A549 treated with RU486 at 1 μM for 4 hours (cell line): ENCODE measurements around the gene CT45A10. TPM values are rescaled to one million over a fixed set of nuclear protein-coding genes. Genes with fewer than 3 reads are reported as not detected.

ENCODE experiments used
- total RNA-seq: library from RNA; stranded (reverse); fragments of 200-300 nt; extraction: Qiagen RNA extraction; gene quantifications from 5 replicates; pipeline ENCODE4 v1.2.3, GENCODE V29; 2022; ENCODE audit warnings: low read depth

The CT45A10 gene
- total RNA-seq = 0.13 to 0.56 TPM (median 0.33 TPM) in 3 of 5 replicates, not detected in the others

GRCh38 chrX:135893294-135893817, at the start of gene CT45A10, which contains the start of gene SAGE1:
CT45A10 (minus strand) TSS chrX:135893444; CDS start chrX:135885344, 8,100 bp downstream.
SAGE1 (plus strand) TSS chrX:135893716; CDS start chrX:135896243, 2,527 bp downstream.

GRCh38 chrX:135871712-135872111, 21.5 kb downstream of the CT45A10 start, which contains the start of gene CT45A9:
CT45A9 (minus strand) TSS chrX:135871812; CDS start chrX:135868061, 3,751 bp downstream.

GRCh38 chrX:135854438-135854837, 38.8 kb downstream of the CT45A10 start, which contains the start of gene CT45A8:
CT45A8 (minus strand) TSS chrX:135854538; CDS start chrX:135850783, 3,755 bp downstream.

GRCh38 chrX:135837180-135837579, 56.1 kb downstream of the CT45A10 start, which contains the start of gene CT45A7:
CT45A7 (minus strand) TSS chrX:135837280; CDS start chrX:135833533, 3,747 bp downstream.

Other genes with a start within 250 kb of the CT45A10 start
- not detected in 5 replicates for gene CT45A1, start 179.8 kb downstream of the CT45A10 start, total RNA-seq
- gene CT45A3, start 125.3 kb downstream of the CT45A10 start, total RNA-seq = 0.15 to 0.17 TPM in 2 of 5 replicates, not detected in the others
- gene CT45A5, start 107.9 kb downstream of the CT45A10 start, total RNA-seq = 0.26 TPM in 1 of 5 replicates, not detected in the others
- gene CT45A6, start 90.7 kb downstream of the CT45A10 start, total RNA-seq = not detected in 5 replicates
- gene CT45A2, start 73.4 kb downstream of the CT45A10 start, total RNA-seq = not detected in 5 replicates
- not detected in 5 replicates for gene CT45A7, start 56.2 kb downstream of the CT45A10 start, total RNA-seq
- gene CT45A8, start 38.9 kb downstream of the CT45A10 start, total RNA-seq = not detected in 5 replicates
- gene CT45A9, start 21.6 kb downstream of the CT45A10 start, total RNA-seq = not detected in 5 replicates
- gene SAGE1, start 272 bp upstream of the CT45A10 start, total RNA-seq = 0.03 TPM in 1 of 5 replicates, not detected in the others
- gene MMGT1, start 80.5 kb upstream of the CT45A10 start, total RNA-seq = 5.6 to 18.4 TPM (median 16.8 TPM) in 5 replicates
- 4.9 to 9.9 TPM (median 8.1 TPM) in 5 replicates for gene SLC9A6, start 92.0 kb upstream of the CT45A10 start, total RNA-seq